HCT116 (cell line): ENCODE measurements around the gene CARMIL1.

Source experiments
- ELF1 ChIP-seq: IDR thresholded peaks from 2 replicates; pipeline ENCODE4 v1.6.1; 2012; ENCODE audit warnings: low read depth, borderline replicate concordance
- POLR2A ChIP-seq: IDR thresholded peaks from 2 replicates; pipeline ENCODE4 v1.7.0; 2011; ENCODE audit warnings: borderline replicate concordance; ENCODE audit not compliant: insufficient read depth, insufficient read length; ENCODE audit errors: extremely low read depth

DNA sequence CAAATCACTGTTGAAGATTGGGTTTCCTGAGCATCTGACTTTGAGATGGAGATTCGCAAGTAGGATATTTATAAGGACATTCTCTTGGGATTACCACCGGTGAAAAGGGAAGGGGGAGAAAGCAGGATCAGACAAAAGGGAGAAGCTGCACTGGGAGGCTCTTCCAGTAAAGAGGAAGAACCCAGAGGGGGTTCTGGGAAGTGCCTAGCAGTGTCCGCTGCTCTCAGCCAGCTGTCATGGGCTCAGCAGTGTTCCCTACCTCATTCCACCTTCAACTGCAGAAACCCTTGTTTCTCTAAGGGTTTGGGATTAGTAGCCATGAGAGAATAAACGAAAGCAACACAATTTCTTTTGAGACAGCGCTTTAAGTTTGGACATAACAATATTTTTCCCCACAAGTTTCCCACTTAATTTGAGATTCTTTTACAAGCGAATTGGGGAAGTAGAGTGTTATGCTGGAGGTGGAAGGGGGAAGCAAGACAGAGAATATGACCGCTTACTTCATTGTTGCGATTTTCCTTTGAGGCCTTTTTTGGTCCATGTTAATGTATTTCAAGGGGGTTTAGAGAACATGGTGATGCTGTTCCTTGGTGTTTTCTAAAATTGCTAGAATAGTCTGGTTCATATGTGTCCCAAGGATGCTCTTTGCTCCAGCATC, 218.3 kb downstream of the CARMIL1 start:
- TF ChIP-seq ELF1 (no peak), POLR2A (no peak)
